ENCODE measurements around the gene RPL5.

RPL5 gene

DNA sequence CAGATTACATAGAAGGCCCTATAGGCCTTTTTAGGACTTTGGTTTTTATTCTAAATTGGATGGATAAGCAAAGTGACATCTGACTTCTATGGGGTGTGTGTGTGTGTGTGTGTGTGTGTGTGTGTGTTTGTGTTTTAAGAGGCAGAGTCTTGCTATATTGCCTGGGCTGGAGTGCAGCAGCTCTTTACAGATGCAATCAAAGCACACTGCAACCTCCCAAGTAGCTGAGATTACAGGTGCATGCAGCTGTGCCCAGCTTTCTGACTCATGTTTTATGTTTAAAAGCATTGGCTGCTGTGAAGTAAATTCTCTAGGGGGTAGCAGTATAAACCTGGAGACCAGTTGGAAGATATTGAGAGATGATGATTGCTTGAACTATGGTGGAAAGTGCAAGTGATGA lies 34.5 kb upstream of the RPL5 start:
- H3K27me3 ChIP-seq (ENCODE audit: insufficient read depth, low read length) = no peaks in the 10 kb centered on the region
- no peak overlapping the region for H3K27ac ChIP-seq (ENCODE audit: low read depth, low read length)
- no peak overlapping the region for H3K4me3 ChIP-seq (ENCODE audit: low read length)
- H3K36me3 ChIP-seq (ENCODE audit: insufficient read depth, low read length) = no peaks in the 10 kb centered on the region
- H3K4me1 ChIP-seq (ENCODE audit: insufficient read depth, low read length) = peaks cover 10% of the 10 kb centered on the region
- no peaks in the 10 kb centered on the region for H3K9me3 ChIP-seq (ENCODE audit: insufficient read depth, low read depth, low read length)
- no peak overlapping the region for H3K9ac ChIP-seq (ENCODE audit: low read depth, low read length)

GRCh38 chr1:92797961-92798360 lies 33.9 kb upstream of the RPL5 start:
- Histone ChIP-seq H3K27me3 (ENCODE audit: insufficient read depth, low read length) (no peaks in the 10 kb centered on the region), H3K9ac (ENCODE audit: low read depth, low read length) (no peak overlapping the region), H3K36me3 (ENCODE audit: insufficient read depth, low read length) (no peaks in the 10 kb centered on the region), H3K9me3 (ENCODE audit: insufficient read depth, low read depth, low read length) (no peaks in the 10 kb centered on the region), H3K4me1 (ENCODE audit: insufficient read depth, low read length) (0 out of 2 replicates have a peak, but pooled peaks cover 3% of the 10 kb centered on the region), H3K27ac (ENCODE audit: low read depth, low read length) (no peak overlapping the region), H3K4me3 (ENCODE audit: low read length) (no peak overlapping the region)
- WGBS = no CpG with 5 or more reads among the region's 1 CpG

DNA sequence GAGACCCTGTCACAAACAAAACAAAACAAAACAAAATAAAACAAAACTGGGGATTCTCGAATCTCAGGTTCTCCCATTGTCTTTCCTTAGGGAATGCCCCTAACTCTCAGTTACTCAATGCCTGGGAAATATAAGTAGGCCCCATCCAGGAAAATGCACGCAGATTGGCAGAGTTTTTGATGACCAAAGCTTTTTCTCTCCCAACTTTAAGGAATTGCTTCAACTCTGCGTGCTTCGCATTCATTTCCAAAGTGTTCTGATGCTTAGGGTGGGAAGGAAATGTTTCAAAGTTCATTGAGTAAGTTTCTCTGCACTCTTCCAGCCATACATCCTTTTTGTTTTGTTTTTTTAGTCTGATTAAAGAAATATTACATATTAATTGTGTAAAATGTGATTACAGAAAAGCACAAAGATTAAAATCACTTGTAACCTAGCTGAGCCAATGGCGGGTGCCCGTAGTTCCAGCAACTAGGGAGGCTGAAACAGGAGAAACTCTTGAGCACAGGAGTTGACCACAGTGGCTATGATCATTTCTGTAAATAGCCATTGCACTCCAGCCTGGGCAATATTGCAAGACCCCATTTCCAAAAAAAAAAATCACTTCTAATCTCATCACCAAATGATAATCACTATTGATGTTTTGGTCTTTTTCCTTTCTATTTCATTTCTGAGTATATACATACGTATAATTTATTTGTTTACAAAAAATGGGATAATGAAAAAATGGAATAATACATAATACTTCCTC lies 28.5 kb upstream of the RPL5 start:
- Histone ChIP-seq H3K27me3 (ENCODE audit: insufficient read depth, low read length) (no peaks in the 10 kb centered on the region), H3K4me3 (ENCODE audit: low read length) (no peak overlapping the region), H3K9ac (ENCODE audit: low read depth, low read length) (no peak overlapping the region), H3K36me3 (ENCODE audit: insufficient read depth, low read length) (no peaks in the 10 kb centered on the region), H3K9me3 (ENCODE audit: insufficient read depth, low read depth, low read length) (no peaks in the 10 kb centered on the region), H3K4me1 (ENCODE audit: insufficient read depth, low read length) (no peaks in the 10 kb centered on the region), H3K27ac (ENCODE audit: low read depth, low read length) (no peak overlapping the region)
- WGBS = 93% methylated on average over 6 of the region's 7 CpGs

DNA sequence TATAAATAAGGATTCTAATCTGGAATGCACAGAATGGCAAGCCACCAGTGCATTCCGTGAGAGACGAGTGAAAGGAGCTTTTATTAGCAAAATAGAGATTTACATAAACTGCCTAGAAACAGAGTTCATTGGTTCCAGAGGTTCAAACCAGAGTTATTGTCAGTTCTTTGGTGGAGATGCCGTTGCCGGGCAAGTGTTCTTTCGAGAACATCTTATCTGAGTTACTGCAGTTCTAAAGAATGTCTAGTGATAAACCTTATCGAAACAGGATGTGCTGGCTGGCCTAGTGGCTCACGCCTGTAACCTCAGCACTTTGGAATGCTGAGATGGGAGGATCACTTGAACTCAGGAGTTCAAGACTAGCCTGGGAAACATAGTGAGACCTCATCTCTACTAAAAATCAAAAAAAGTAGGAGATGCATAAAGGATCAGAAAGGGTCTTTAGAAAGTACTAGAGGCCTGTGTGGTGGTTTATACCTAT lies 27.1 kb upstream of the RPL5 start:
- Histone ChIP-seq H3K9me3 (ENCODE audit: insufficient read depth, low read depth, low read length) (no peaks in the 10 kb centered on the region), H3K27ac (ENCODE audit: low read depth, low read length) (no peak overlapping the region; the same call in 1 of the 2 replicates), H3K4me1 (ENCODE audit: insufficient read depth, low read length) (no peaks in the 10 kb centered on the region), H3K36me3 (ENCODE audit: insufficient read depth, low read length) (no peaks in the 10 kb centered on the region), H3K4me3 (ENCODE audit: low read length) (no peak overlapping the region), H3K27me3 (ENCODE audit: insufficient read depth, low read length) (no peaks in the 10 kb centered on the region), H3K9ac (ENCODE audit: low read depth, low read length) (no peak overlapping the region)
- WGBS = 83% methylated on average over 7 of the region's 7 CpGs

DNA sequence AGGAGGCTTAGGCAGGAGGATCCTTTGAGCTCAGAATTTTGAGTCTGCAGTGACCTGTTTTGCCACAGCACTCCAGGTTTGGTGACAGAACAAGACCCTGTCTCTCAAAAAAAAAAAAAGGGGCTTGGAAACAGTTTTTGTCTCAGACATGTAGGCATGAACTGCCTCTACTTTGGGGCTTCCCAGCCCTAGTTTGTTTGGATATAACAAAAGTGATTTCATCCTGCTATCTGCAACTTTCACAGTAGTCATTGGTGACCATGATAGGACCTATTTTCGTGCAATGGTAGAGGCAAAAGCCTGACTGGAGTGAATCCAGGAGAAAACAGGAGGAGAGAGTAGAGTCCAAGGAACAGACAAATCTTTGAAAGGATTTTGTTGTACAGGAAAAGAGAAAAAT lies 26.6 kb upstream of the RPL5 start:
- H3K9ac ChIP-seq (ENCODE audit: low read depth, low read length) = no peak overlapping the region

GRCh38 chr1:92808381-92808780 lies 23.5 kb upstream of the RPL5 start:
- no peaks in the 10 kb centered on the region for H3K4me1 ChIP-seq (ENCODE audit: insufficient read depth, low read length)
- no peak overlapping the region for H3K27ac ChIP-seq (ENCODE audit: low read depth, low read length)
- H3K9ac ChIP-seq (ENCODE audit: low read depth, low read length) = no peak overlapping the region
- no peaks in the 10 kb centered on the region for H3K9me3 ChIP-seq (ENCODE audit: insufficient read depth, low read depth, low read length)
- no peaks in the 10 kb centered on the region for H3K27me3 ChIP-seq (ENCODE audit: insufficient read depth, low read length)
- H3K4me3 ChIP-seq (ENCODE audit: low read length) = no peak overlapping the region
- H3K36me3 ChIP-seq (ENCODE audit: insufficient read depth, low read length) = no peaks in the 10 kb centered on the region

More for the DNA sequence above, 26.6 kb upstream of the RPL5 start:
- no peaks in the 10 kb centered on the region for H3K36me3 ChIP-seq (ENCODE audit: insufficient read depth, low read length)
- no peaks in the 10 kb centered on the region for H3K27me3 ChIP-seq (ENCODE audit: insufficient read depth, low read length)
- no peak overlapping the region; the same call in 1 of the 2 replicates for H3K27ac ChIP-seq (ENCODE audit: low read depth, low read length)
- no peaks in the 10 kb centered on the region for H3K9me3 ChIP-seq (ENCODE audit: insufficient read depth, low read depth, low read length)
- no peak overlapping the region for H3K4me3 ChIP-seq (ENCODE audit: low read length)
- no peaks in the 10 kb centered on the region for H3K4me1 ChIP-seq (ENCODE audit: insufficient read depth, low read length)
- WGBS = 93% methylated on average over 1 of the region's 1 CpG

- Histone ChIP-seq H3K36me3 (ENCODE audit: insufficient read depth, low read length) (no peaks in the 10 kb centered on the region), H3K9ac (ENCODE audit: low read depth, low read length) (no peak overlapping the region), H3K9me3 (ENCODE audit: insufficient read depth, low read depth, low read length) (no peaks in the 10 kb centered on the region), H3K27ac (ENCODE audit: low read depth, low read length) (no peak overlapping the region), H3K4me1 (ENCODE audit: insufficient read depth, low read length) (no peaks in the 10 kb centered on the region), H3K4me3 (ENCODE audit: low read length) (no peak overlapping the region), H3K27me3 (ENCODE audit: insufficient read depth, low read length) (no peaks in the 10 kb centered on the region)
- WGBS = 76% methylated on average over 2 of the region's 2 CpGs
These were observed 15.1 kb upstream of the RPL5 start for GRCh38 chr1:92816732-92817131.

- no peaks in the 10 kb centered on the region for H3K4me1 ChIP-seq (ENCODE audit: insufficient read depth, low read length)
- no peaks in the 10 kb centered on the region for H3K27me3 ChIP-seq (ENCODE audit: insufficient read depth, low read length)
- H3K27ac ChIP-seq (ENCODE audit: low read depth, low read length) = no peak overlapping the region
- H3K4me3 ChIP-seq (ENCODE audit: low read length) = no peak overlapping the region
- WGBS = 83% methylated on average over 1 of the region's 1 CpG
- H3K9ac ChIP-seq (ENCODE audit: low read depth, low read length) = no peak overlapping the region
- H3K36me3 ChIP-seq (ENCODE audit: insufficient read depth, low read length) = no peaks in the 10 kb centered on the region
- no peaks in the 10 kb centered on the region for H3K9me3 ChIP-seq (ENCODE audit: insufficient read depth, low read depth, low read length)
These were observed 14.6 kb upstream of the RPL5 start for GRCh38 chr1:92817137-92817697.

GRCh38 chr1:92817986-92818764 lies 13.7 kb upstream of the RPL5 start:
- no peak overlapping the region for H3K9ac ChIP-seq (ENCODE audit: low read depth, low read length)
- WGBS = 95% methylated on average over 3 of the region's 3 CpGs
- H3K4me3 ChIP-seq (ENCODE audit: low read length) = no peak overlapping the region
- no peaks in the 10 kb centered on the region for H3K36me3 ChIP-seq (ENCODE audit: insufficient read depth, low read length)
- no peak overlapping the region for H3K27ac ChIP-seq (ENCODE audit: low read depth, low read length)
- no peaks in the 10 kb centered on the region for H3K9me3 ChIP-seq (ENCODE audit: insufficient read depth, low read depth, low read length)
- H3K27me3 ChIP-seq (ENCODE audit: insufficient read depth, low read length) = no peaks in the 10 kb centered on the region
- no peaks in the 10 kb centered on the region for H3K4me1 ChIP-seq (ENCODE audit: insufficient read depth, low read length)

DNA sequence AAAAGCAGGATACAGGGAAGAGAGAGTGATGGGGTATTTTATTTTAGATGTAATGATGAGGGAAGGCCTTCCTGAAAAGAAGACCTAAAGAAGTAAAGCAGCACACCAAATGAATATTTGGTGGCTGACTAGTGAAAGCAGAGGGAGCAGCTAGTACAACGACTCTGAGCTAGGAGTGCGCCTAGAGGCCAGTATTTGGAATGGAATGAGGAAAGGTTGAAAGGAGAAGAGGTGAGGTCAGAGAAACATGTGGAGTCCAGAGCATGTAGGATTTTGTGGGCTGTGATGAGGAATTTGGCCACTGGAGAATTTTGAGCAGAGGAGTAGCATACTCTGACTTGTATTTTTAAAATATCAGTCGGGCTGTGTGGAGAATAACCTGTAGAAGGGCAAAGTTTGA lies 11.8 kb upstream of the RPL5 start:
- H3K4me3 ChIP-seq (ENCODE audit: low read length) = no peak overlapping the region
- H3K9me3 ChIP-seq (ENCODE audit: insufficient read depth, low read depth, low read length) = no peaks in the 10 kb centered on the region
- WGBS = 79% methylated on average over 3 of the region's 3 CpGs
- H3K27ac ChIP-seq (ENCODE audit: low read depth, low read length) = no peak overlapping the region
- H3K9ac ChIP-seq (ENCODE audit: low read depth, low read length) = no peak overlapping the region
- H3K36me3 ChIP-seq (ENCODE audit: insufficient read depth, low read length) = no peaks in the 10 kb centered on the region
- H3K27me3 ChIP-seq (ENCODE audit: insufficient read depth, low read length) = no peaks in the 10 kb centered on the region
- H3K4me1 ChIP-seq (ENCODE audit: insufficient read depth, low read length) = no peaks in the 10 kb centered on the region

GRCh38 chr1:92820551-92820950 lies 11.3 kb upstream of the RPL5 start:
- Histone ChIP-seq H3K27ac (ENCODE audit: low read depth, low read length) (no peak overlapping the region), H3K27me3 (ENCODE audit: insufficient read depth, low read length) (no peaks in the 10 kb centered on the region), H3K36me3 (ENCODE audit: insufficient read depth, low read length) (no peaks in the 10 kb centered on the region), H3K9me3 (ENCODE audit: insufficient read depth, low read depth, low read length) (no peaks in the 10 kb centered on the region), H3K9ac (ENCODE audit: low read depth, low read length) (no peak overlapping the region), H3K4me3 (ENCODE audit: low read length) (no peak overlapping the region), H3K4me1 (ENCODE audit: insufficient read depth, low read length) (no peaks in the 10 kb centered on the region)
- WGBS = 90% methylated on average over 3 of the region's 3 CpGs
